ENCODE measurements around the gene SMCR8.

- TF ChIP-seq, protein P1, sequence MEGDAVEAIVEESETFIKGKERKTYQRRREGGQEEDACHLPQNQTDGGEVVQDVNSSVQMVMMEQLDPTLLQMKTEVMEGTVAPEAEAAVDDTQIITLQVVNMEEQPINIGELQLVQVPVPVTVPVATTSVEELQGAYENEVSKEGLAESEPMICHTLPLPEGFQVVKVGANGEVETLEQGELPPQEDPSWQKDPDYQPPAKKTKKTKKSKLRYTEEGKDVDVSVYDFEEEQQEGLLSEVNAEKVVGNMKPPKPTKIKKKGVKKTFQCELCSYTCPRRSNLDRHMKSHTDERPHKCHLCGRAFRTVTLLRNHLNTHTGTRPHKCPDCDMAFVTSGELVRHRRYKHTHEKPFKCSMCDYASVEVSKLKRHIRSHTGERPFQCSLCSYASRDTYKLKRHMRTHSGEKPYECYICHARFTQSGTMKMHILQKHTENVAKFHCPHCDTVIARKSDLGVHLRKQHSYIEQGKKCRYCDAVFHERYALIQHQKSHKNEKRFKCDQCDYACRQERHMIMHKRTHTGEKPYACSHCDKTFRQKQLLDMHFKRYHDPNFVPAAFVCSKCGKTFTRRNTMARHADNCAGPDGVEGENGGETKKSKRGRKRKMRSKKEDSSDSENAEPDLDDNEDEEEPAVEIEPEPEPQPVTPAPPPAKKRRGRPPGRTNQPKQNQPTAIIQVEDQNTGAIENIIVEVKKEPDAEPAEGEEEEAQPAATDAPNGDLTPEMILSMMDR (IDR thresholded peaks at IDR 0.05; ENCODE audit: insufficient read depth, low read depth, low read length) = no peak
- TF ChIP-seq EZH2 (IDR thresholded peaks at IDR 0.05; ENCODE audit: insufficient read depth, low read length) = no peak
Measured at GRCh38 chr17:18318771-18319450, 3.8 kb downstream of the SMCR8 start.
